SH-SY5Y (cell line): ENCODE measurements around the gene MRPL20.

Experiments
- GATA2 ChIP-seq: IDR thresholded peaks from 2 replicates; pipeline ENCODE4 v1.6.1; 2011; ENCODE audit warnings: mild to moderate bottlenecking, low read depth, low read length
- GATA3 ChIP-seq: IDR thresholded peaks from 2 replicates; pipeline ENCODE4 v1.6.1; 2011; ENCODE audit warnings: low read depth, mild to moderate bottlenecking, low read length, moderate library complexity

DNA sequence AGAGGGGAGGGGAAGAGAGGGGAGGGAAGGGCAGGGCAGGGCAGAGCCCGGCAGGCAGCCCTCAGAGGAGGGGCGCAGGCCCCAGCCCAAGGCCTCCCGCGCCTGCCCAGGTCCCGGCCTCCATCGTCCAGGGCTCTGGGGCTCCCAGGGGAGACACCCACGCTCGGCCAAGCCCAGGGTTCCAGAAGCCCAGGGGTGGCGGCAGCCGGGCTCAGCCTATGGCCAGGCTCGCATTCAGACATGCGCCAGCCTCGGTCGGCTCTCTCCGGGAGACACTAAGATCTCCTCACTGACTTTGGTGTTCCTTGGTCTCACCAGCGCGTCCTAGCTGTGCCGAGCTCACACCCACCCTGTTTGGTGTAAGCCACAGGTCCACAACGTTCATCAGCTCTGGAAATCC, 21.1 kb upstream of the MRPL20 start:
- TF ChIP-seq GATA2, result no peak
- TF ChIP-seq GATA3, result no peak
